ENCODE measurements around the gene ATE1. TPM values are rescaled to one million over a fixed set of nuclear protein-coding genes. Genes with fewer than 3 reads are reported as not detected.

Gene ATE1
- total and polyA plus RNA-seq, 2 donors (not counting 1 experiment from before 2014, with no cell fraction given): 19.3 to 28.1 TPM

- TF ChIP-seq CTCF (conservative IDR thresholded peaks at IDR 0.05 in 1 of 2, IDR thresholded peaks at IDR 0.05 in 1 of 2; ENCODE audit: low read depth in 1 of 2, low read length in 2 of 2): no peak
- no peak for TF ChIP-seq EZH2 (IDR thresholded peaks at IDR 0.05; ENCODE audit: low read length, missing control alignments)
- no peak overlapping the region for H3K4me2 ChIP-seq (ENCODE audit: extremely low read depth, insufficient read depth, low read length)
- no peaks in the 10 kb centered on the region for H3K27me3 ChIP-seq (ENCODE audit: control insufficient read depth, insufficient read depth, low read length)
- H3K9me3 ChIP-seq (ENCODE audit: control insufficient read depth, insufficient read depth, low read depth, low read length): no peaks in the 10 kb centered on the region
- no peaks in the 10 kb centered on the region for H3K4me1 ChIP-seq (ENCODE audit: control insufficient read depth, extremely low read depth, insufficient read depth, low read length)
- H3K27ac ChIP-seq (ENCODE audit: insufficient read depth, low read length): no peak overlapping the region
- no peak overlapping the region for H3K9ac ChIP-seq (ENCODE audit: insufficient read depth, low read length)
- no peak overlapping the region for H2AFZ ChIP-seq (ENCODE audit: low read length)
- H3K4me3 ChIP-seq (replicated peaks in 1 of 4; ENCODE audit: control extremely low read depth in 1 of 4, insufficient read depth in 1 of 4, low read depth in 3 of 4, low read length in 4 of 4): no peak overlapping the region
- H3K36me3 ChIP-seq (ENCODE audit: control insufficient read depth, insufficient read depth, low read length): no peaks in the 10 kb centered on the region
- no peak for DNase-seq (ENCODE audit: low read depth in 2 of 2)
- no peaks in the 10 kb centered on the region for H4K20me1 ChIP-seq (ENCODE audit: control insufficient read depth, extremely low read depth, insufficient read depth, low read length)
- no peaks in the 10 kb centered on the region for H3K79me2 ChIP-seq (ENCODE audit: control insufficient read depth, insufficient read depth, low read length)
Measured at GRCh38 chr10:121739114-121739513, 188.7 kb downstream of the ATE1 start.

GRCh38 chr10:121736315-121737130 lies 191.3 kb downstream of the ATE1 start:
- TF ChIP-seq CTCF (conservative IDR thresholded peaks at IDR 0.05 in 1 of 2, IDR thresholded peaks at IDR 0.05 in 1 of 2; ENCODE audit: low read depth in 1 of 2, low read length in 2 of 2): no peak
- TF ChIP-seq EZH2 (IDR thresholded peaks at IDR 0.05; ENCODE audit: low read length, missing control alignments): no peak
- no peaks in the 10 kb centered on the region for H3K9me3 ChIP-seq (ENCODE audit: control insufficient read depth, insufficient read depth, low read depth, low read length)
- H4K20me1 ChIP-seq (ENCODE audit: control insufficient read depth, extremely low read depth, insufficient read depth, low read length): no peaks in the 10 kb centered on the region
- no peak overlapping the region for H3K4me2 ChIP-seq (ENCODE audit: extremely low read depth, insufficient read depth, low read length)
- no peaks in the 10 kb centered on the region for H3K79me2 ChIP-seq (ENCODE audit: control insufficient read depth, insufficient read depth, low read length)
- no peaks in the 10 kb centered on the region for H3K4me1 ChIP-seq (ENCODE audit: control insufficient read depth, extremely low read depth, insufficient read depth, low read length)
- H3K4me3 ChIP-seq (replicated peaks in 1 of 4; ENCODE audit: control extremely low read depth in 1 of 4, insufficient read depth in 1 of 4, low read depth in 3 of 4, low read length in 4 of 4): no peak overlapping the region
- H3K27ac ChIP-seq (ENCODE audit: insufficient read depth, low read length): no peak overlapping the region
- no peak overlapping the region for H2AFZ ChIP-seq (ENCODE audit: low read length)
- H3K27me3 ChIP-seq (ENCODE audit: control insufficient read depth, insufficient read depth, low read length): no peaks in the 10 kb centered on the region
- no peaks in the 10 kb centered on the region for H3K36me3 ChIP-seq (ENCODE audit: control insufficient read depth, insufficient read depth, low read length)
- H3K9ac ChIP-seq (ENCODE audit: insufficient read depth, low read length): no peak overlapping the region
- DNase-seq (ENCODE audit: low read depth in 2 of 2): peak in 1 of 2 donors; percentile 3

GRCh38 chr10:121735263-121735662 lies 192.6 kb downstream of the ATE1 start:
- no peak overlapping the region for H3K27ac ChIP-seq (ENCODE audit: insufficient read depth, low read length)
- H3K27me3 ChIP-seq (ENCODE audit: control insufficient read depth, insufficient read depth, low read length): no peaks in the 10 kb centered on the region
- H3K4me1 ChIP-seq (ENCODE audit: control insufficient read depth, extremely low read depth, insufficient read depth, low read length): no peaks in the 10 kb centered on the region
- TF ChIP-seq CTCF (conservative IDR thresholded peaks at IDR 0.05 in 1 of 2, IDR thresholded peaks at IDR 0.05 in 1 of 2; ENCODE audit: low read depth in 1 of 2, low read length in 2 of 2) (no peak), EZH2 (IDR thresholded peaks at IDR 0.05; ENCODE audit: low read length, missing control alignments) (no peak)
- H2AFZ ChIP-seq (ENCODE audit: low read length): no peak overlapping the region
- no peak overlapping the region for H3K9ac ChIP-seq (ENCODE audit: insufficient read depth, low read length)
- no peak for DNase-seq (ENCODE audit: low read depth in 2 of 2)
- H3K4me2 ChIP-seq (ENCODE audit: extremely low read depth, insufficient read depth, low read length): no peak overlapping the region
- H4K20me1 ChIP-seq (ENCODE audit: control insufficient read depth, extremely low read depth, insufficient read depth, low read length): no peaks in the 10 kb centered on the region
- no peak overlapping the region for H3K4me3 ChIP-seq (replicated peaks in 1 of 4; ENCODE audit: control extremely low read depth in 1 of 4, insufficient read depth in 1 of 4, low read depth in 3 of 4, low read length in 4 of 4)
- no peaks in the 10 kb centered on the region for H3K79me2 ChIP-seq (ENCODE audit: control insufficient read depth, insufficient read depth, low read length)
- no peaks in the 10 kb centered on the region for H3K9me3 ChIP-seq (ENCODE audit: control insufficient read depth, insufficient read depth, low read depth, low read length)
- no peaks in the 10 kb centered on the region for H3K36me3 ChIP-seq (ENCODE audit: control insufficient read depth, insufficient read depth, low read length)

Measured in fibroblast of lung (primary cell).